Kidney epithelial cell (primary cell): ENCODE results near the gene PPA2. TPM values are rescaled to one million over a fixed set of nuclear protein-coding genes. Genes with fewer than 3 reads are reported as not detected.

ENCODE experiments used
- DNase-seq: peaks from one replicate; pipeline ENCODE4 v3.0.0-alpha.2; 2010; ENCODE audit warnings: low read depth
- H3K27me3 ChIP-seq: 2 replicates; pipeline ENCODE4 v1.6.0; 2011; ENCODE audit warnings: low read length; ENCODE audit not compliant: control insufficient read depth, insufficient read depth
- H3K36me3 ChIP-seq: 2 replicates; pipeline ENCODE4 v1.5.1; 2011; ENCODE audit warnings: low read length; ENCODE audit not compliant: control insufficient read depth, insufficient read depth
- H3K4me3 ChIP-seq: 2 replicates; pipeline ENCODE4 v1.5.1; 2011; ENCODE audit warnings: low read depth, mild to moderate bottlenecking, control low read depth, low read length
- CTCF ChIP-seq: IDR thresholded peaks from 2 replicates; pipeline ENCODE4 v1.5.1; 2011; ENCODE audit warnings: mild to moderate bottlenecking, moderate library complexity, low read length, control low read depth, inconsistent platforms; ENCODE audit not compliant: insufficient read depth, poor library complexity, severe bottlenecking
- total RNA-seq: library from RNA; depleted of rRNA; stranded (reverse); fragments of >200 nt; gene quantifications from 2 replicates; pipeline ENCODE4 v1.2.3, GENCODE V29; 2015

Gene PPA2
- total RNA-seq, 1 donor from 2014 or later: 96.3 TPM

GRCh38 chr4:105373324-105373723 lies 100.5 kb downstream of the PPA2 start:
- TF ChIP-seq CTCF: no peak
- no peaks in the 10 kb centered on the region for H3K36me3 ChIP-seq
- no peak for DNase-seq
- no peaks in the 10 kb centered on the region for H3K27me3 ChIP-seq
- H3K4me3 ChIP-seq: no peak overlapping the region

GRCh38 chr4:105369988-105370387 lies 103.9 kb downstream of the PPA2 start:
- H3K27me3 ChIP-seq: no peaks in the 10 kb centered on the region
- no peaks in the 10 kb centered on the region for H3K36me3 ChIP-seq
- no peak for DNase-seq
- no peak overlapping the region for H3K4me3 ChIP-seq
- TF ChIP-seq CTCF: no peak

GRCh38 chr4:105361053-105361452 lies 112.8 kb downstream of the PPA2 start:
- TF ChIP-seq CTCF: no peak
- no peak overlapping the region for H3K4me3 ChIP-seq
- H3K27me3 ChIP-seq: no peaks in the 10 kb centered on the region
- H3K36me3 ChIP-seq: no peaks in the 10 kb centered on the region
- DNase-seq: no peak

- H3K4me3 ChIP-seq: no peak overlapping the region
Measured at GRCh38 chr4:105357258-105357980, 116.4 kb downstream of the PPA2 start.

GRCh38 chr4:105356194-105356593 lies 117.7 kb downstream of the PPA2 start:
- Histone ChIP-seq H3K36me3 (no peaks in the 10 kb centered on the region), H3K4me3 (no peak overlapping the region), H3K27me3 (no peaks in the 10 kb centered on the region)
- TF ChIP-seq CTCF: no peak
- no peak for DNase-seq

More at GRCh38 chr4:105357258-105357980, 116.4 kb downstream of the PPA2 start:
- no peaks in the 10 kb centered on the region for H3K36me3 ChIP-seq
- no peak for DNase-seq
- no peaks in the 10 kb centered on the region for H3K27me3 ChIP-seq
- no peak for TF ChIP-seq CTCF

GRCh38 chr4:105352826-105353225 lies 121.0 kb downstream of the PPA2 start:
- H3K27me3 ChIP-seq: no peaks in the 10 kb centered on the region
- no peak for DNase-seq
- TF ChIP-seq CTCF: no peak

More at GRCh38 chr4:105352826-105353225, 121.0 kb downstream of the PPA2 start:
- no peak overlapping the region for H3K4me3 ChIP-seq
- H3K36me3 ChIP-seq: no peaks in the 10 kb centered on the region
